Stomach (tissue), 4 donors: Measurements from ENCODE around the gene POLR3K.

Experiments used
- CTCF ChIP-seq, 7 experiments: fragments of 450-650 bp in 4 of 7; fragments of 200-600 bp in 3 of 7; sonication (generic) in 3 of 7; IDR thresholded peaks; one replicate each; pipeline ENCODE4 v1.5.1; 2016 to 2019; ENCODE audit warnings: antibody characterized with exemption in 7 of 7, control low read depth in 2 of 7, mild to moderate bottlenecking in 1 of 7
- POLR2A ChIP-seq, 4 donors: fragments of 450-650 bp; IDR thresholded peaks; one replicate each; pipeline ENCODE4 v1.6.1; 2016; ENCODE audit warnings: antibody characterized with exemption in 4 of 4, control low read depth in 2 of 4, mild to moderate bottlenecking in 1 of 4, moderate library complexity in 1 of 4

DNA sequence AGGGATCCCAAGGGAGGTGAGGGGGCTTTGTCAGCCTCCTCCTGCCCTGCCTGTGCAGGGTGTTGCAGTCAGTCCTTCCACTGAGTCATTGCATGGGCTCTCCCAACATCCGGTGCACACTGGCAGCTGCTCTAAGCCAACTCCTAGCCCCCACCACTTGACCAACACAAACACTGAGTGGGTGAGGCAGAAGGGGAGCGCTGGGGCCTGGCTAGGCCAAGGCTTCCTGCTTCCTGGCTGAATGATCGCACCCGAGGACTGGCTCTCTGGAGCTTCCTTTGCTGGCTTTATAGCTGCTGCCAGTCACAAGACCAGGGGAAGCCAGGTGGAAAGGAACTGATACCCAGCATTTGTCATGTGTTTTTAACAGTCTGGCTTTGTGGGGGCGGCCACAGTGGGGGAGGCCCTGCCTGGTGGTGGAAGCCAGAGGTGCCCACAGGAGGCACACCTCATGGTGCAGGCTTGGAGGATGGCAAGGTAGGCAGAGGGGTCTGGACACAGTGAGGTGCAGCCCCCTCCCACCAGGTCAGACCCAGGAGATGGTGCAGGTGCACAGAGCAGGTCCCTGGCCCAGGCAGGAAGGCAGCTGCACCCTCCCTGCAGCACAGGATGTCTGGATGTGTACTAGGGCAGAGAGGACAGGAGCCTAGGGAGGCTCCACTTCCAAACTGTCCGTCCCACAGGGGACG lies 31.5 kb upstream of the POLR3K start:
- TF ChIP-seq POLR2A (IDR thresholded peaks at IDR 0.05) (no peak), CTCF (IDR thresholded peaks at IDR 0.05) (no peak)
